Tibial nerve (tissue), 4 donors: Measurements from ENCODE around the gene TPTE. TPM values are rescaled to one million over a fixed set of nuclear protein-coding genes. Genes with fewer than 3 reads are reported as not detected.
"Not testable (repeated sequence)": the region's sequence is repeated elsewhere in the genome, so short reads cannot be mapped to it uniquely, and the experiment has no call there.

Experiments used
- DNase-seq, 2 donors: peaks; one replicate each; pipeline ENCODE4 v3.0.0-alpha.2; 2019; ENCODE audit warnings: low spot score in 2 of 2
- H3K27ac ChIP-seq, 4 donors: fragments of 200-600 bp; sonication (generic) in 3 of 4; one replicate each; pipeline ENCODE4 v1.5.1; 2017 to 2019; ENCODE audit warnings: mild to moderate bottlenecking in 1 of 4
- H3K27me3 ChIP-seq, 2 donors: fragments of 200-600 bp; sonication (generic) in 1 of 2; one replicate each; pipeline versions ENCODE4 v1.5.1 to v1.6.0; 2017 to 2019
- H3K36me3 ChIP-seq, 3 donors: fragments of 200-600 bp; sonication (generic); one replicate each; pipeline ENCODE4 v1.5.1; 2018 to 2019
- H3K4me1 ChIP-seq, 4 donors: fragments of 200-600 bp; sonication (generic) in 3 of 4; one replicate each; pipeline ENCODE4 v1.5.1; 2017 to 2019
- H3K4me3 ChIP-seq, 4 donors: fragments of 200-600 bp; sonication (generic) in 3 of 4; one replicate each; pipeline ENCODE4 v1.5.1; 2017 to 2019; ENCODE audit warnings: mild to moderate bottlenecking in 1 of 4, moderate library complexity in 1 of 4
- H3K9me3 ChIP-seq, 4 donors: fragments of 200-600 bp; sonication (generic) in 3 of 4; one replicate each; pipeline ENCODE4 v1.5.1; 2017 to 2019
- CTCF ChIP-seq, 5 experiments: fragments of 200-600 bp in 3 of 5; fragments of 450-650 bp in 2 of 5; sonication (generic) in 3 of 5; IDR thresholded peaks; one replicate each; pipeline ENCODE4 v1.5.1; 2016 to 2019; ENCODE audit warnings: antibody characterized with exemption in 5 of 5, mild to moderate bottlenecking in 3 of 5, moderate library complexity in 2 of 5
- EP300 ChIP-seq, 2 donors: sonication (generic); formaldehyde crosslinking; IDR thresholded peaks; one replicate each; pipeline ENCODE4 v1.6.1; 2017; ENCODE audit warnings: antibody characterized with exemption in 2 of 2, mild to moderate bottlenecking in 1 of 2
- POLR2A ChIP-seq, 2 donors: fragments of 450-650 bp; IDR thresholded peaks; one replicate each; pipeline ENCODE4 v1.6.1; 2017; ENCODE audit warnings: antibody characterized with exemption in 2 of 2, mild to moderate bottlenecking in 2 of 2, moderate library complexity in 2 of 2
- WGBS, 2 donors: methylation state at CpG; one replicate each; pipeline ENCODE4 v1.1.5; 2018; 5-methylcytosine and 5-hydroxymethylcytosine counted together
- total RNA-seq, 4 donors: library from RNA; depleted of rRNA; stranded (reverse); fragments of >200 nt; gene quantifications; one replicate each; pipeline ENCODE4 v1.1.0, GENCODE V29; 2016

TPTE gene
- total RNA-seq, 4 donors from 2014 or later, result not detected

DNA sequence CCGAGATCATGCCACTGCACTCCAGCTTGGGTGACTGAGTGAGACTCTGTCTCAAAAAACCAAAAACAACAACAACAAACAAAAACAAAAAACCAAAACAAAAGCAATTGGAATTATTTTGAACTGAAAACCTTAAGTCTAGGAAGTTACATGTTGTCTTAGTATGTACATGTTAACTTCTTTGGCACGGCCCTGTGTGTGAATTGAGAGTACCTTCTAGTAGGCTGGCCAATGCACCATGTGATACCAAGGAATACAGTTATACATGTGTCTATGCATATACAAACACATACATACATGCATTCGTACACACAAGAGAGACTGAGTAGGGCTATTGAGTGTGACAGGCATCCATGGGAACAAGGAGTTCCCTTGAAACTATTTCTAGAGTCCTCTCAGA lies 18.6 kb downstream of the TPTE start:
- TF ChIP-seq POLR2A (IDR thresholded peaks at IDR 0.05) (no peak), CTCF (IDR thresholded peaks at IDR 0.05) (no peak), EP300 (IDR thresholded peaks at IDR 0.05) (no peak)
- Histone ChIP-seq H3K27ac (no peak overlapping the region), H3K4me3 (no peak overlapping the region), H3K36me3 (no peaks in the 10 kb centered on the region), H3K4me1 (no peaks in the 10 kb centered on the region), H3K27me3 (no peaks in the 10 kb centered on the region), H3K9me3 (peaks cover 0 to 8% (median 0%) of the 10 kb centered on the region in 4 donors)
- WGBS, 2 donors, result 65 to 71% methylated on average over 3 of the region's 3 CpGs
- no peak for DNase-seq

DNA sequence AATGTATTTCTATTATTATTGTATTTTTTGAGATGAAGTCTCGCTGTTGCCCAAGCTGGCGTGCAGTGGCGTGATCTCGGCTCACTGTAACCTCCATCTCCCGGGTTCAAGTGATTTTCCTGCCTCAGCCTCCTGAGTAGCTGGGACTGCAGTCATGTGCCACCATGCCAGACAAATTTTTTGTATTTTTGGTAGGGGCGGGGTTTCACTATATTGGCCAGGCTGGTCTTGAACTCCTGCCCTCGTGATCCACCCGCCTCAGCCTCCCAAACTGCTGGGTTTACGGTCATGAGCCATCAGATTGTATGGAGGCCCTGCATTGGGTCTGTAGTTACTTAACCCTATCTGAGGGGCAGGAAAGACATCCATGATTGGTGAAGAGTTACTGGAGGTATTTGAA lies 23.0 kb downstream of the TPTE start:
- H3K4me1 ChIP-seq, H3K27ac ChIP-seq, H3K4me3 ChIP-seq, H3K27me3 ChIP-seq, DNase-seq, H3K36me3 ChIP-seq: not testable (repeated sequence)
- H3K9me3 ChIP-seq, result peaks cover 0 to 26% (median 4%) of the 10 kb centered on the region in 4 donors
- 79 to 85% methylated on average over 9 of the region's 9 CpGs for WGBS, 2 donors

DNA sequence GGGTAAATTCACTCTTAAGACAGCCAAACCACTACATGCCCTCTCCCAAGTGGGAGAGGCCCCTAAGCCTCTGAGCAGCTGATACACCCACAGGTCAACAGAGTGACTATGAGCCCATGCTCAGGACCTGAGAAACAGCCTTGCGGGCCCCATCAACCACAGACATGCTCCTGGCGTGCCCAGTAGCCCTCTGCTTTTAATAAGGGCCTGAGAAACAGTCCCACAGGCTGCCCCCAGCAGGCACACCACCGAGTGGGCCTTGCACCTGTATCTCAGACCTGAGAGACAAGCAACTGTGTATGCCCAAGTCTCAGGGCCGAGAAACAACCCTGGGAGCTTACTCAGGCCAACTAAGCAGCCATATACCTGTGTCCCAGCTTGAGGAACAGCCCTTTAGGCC lies 26.5 kb downstream of the TPTE start:
- H3K4me1 ChIP-seq, DNase-seq, H3K4me3 ChIP-seq, H3K27ac ChIP-seq, H3K27me3 ChIP-seq, H3K36me3 ChIP-seq: not testable (repeated sequence)
- WGBS, 2 donors, result 25 to 45% methylated on average over 4 of the region's 4 CpGs
- H3K9me3 ChIP-seq, result peaks cover 0 to 33% (median 6%) of the 10 kb centered on the region in 4 donors

DNA sequence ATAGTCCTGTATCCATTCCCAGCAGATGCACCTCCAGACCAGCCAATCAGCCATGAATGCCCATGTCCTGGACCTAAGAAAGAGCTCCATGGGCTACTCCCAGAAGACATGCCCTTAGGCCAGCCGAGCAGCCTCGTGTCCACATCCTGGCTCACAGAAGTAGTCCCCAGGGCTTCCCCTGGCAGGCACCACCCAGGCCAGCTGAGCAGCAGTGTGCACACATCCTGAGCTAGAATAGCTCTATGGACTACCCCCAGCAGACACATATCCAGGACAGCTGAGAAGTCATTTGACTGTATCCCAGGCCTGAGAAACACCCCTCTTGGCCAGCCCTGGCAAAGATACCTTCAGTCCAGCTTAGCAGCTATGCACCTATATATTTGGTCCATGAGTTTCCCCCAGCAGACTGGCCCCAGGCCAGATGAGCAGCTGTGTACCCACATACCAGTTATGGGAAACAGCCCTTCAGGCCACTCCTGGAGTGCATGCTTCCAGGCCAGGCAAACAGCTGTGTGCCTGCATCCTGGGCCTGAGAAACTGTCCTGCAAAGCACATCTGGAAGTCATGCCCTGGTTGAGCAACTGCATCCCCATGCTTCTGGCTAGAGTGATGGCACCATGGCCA lies 27.1 kb downstream of the TPTE start:
- H3K9me3 ChIP-seq, result peaks cover 0 to 33% (median 6%) of the 10 kb centered on the region in 4 donors
- not testable (repeated sequence) for H3K4me3 ChIP-seq, H3K27me3 ChIP-seq, H3K27ac ChIP-seq, H3K4me1 ChIP-seq, DNase-seq, H3K36me3 ChIP-seq
- WGBS, 2 donors, result 67 to 80% methylated on average over 2 of the region's 2 CpGs

DNA sequence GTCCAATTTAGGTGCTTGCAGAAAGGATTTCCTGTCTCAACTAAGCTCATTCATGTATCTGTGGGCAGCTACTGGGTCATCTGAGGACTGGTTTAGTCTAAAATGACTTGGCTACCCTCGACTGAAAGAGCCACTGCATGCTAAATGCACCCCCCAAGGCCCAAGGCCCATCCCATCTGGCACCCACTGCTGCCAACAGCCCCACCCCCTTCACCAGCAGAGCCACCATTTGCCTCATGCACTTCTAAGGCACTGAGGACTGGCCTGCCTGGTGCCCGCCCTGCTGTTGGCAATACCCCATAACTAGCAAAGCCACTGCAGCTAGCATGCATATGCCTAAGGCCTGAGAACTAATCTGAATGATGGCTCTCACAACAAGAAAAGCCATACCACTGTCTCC lies 49.4 kb downstream of the TPTE start:
- 44 to 45% methylated on average over 2 of the region's 2 CpGs for WGBS, 2 donors
- not testable (repeated sequence) for H3K4me1 ChIP-seq, DNase-seq, H3K4me3 ChIP-seq, H3K36me3 ChIP-seq, H3K27ac ChIP-seq, H3K27me3 ChIP-seq
- peaks cover 0 to 38% (median 8%) of the 10 kb centered on the region in 4 donors for H3K9me3 ChIP-seq

- not testable (repeated sequence) for H3K27me3 ChIP-seq, H3K27ac ChIP-seq, DNase-seq, H3K4me1 ChIP-seq, H3K36me3 ChIP-seq, H3K4me3 ChIP-seq
- H3K9me3 ChIP-seq, result peaks cover 0 to 49% (median 8%) of the 10 kb centered on the region in 4 donors
- 73 to 77% methylated on average over 16 of the region's 16 CpGs for WGBS, 2 donors
Measured at GRCh38 chr21:10574531-10575310, 53.3 kb downstream of the TPTE start.

GRCh38 chr21:10575311-10575667 lies 53.9 kb downstream of the TPTE start:
- Histone ChIP-seq H3K9me3 (peaks cover 0 to 49% (median 8%) of the 10 kb centered on the region in 4 donors), H3K27ac (no peak overlapping the region), H3K4me1 (no peaks in the 10 kb centered on the region), H3K27me3 (no peaks in the 10 kb centered on the region), H3K36me3 (no peaks in the 10 kb centered on the region), H3K4me3 (no peak overlapping the region)
- TF ChIP-seq POLR2A (IDR thresholded peaks at IDR 0.05) (no peak), CTCF (IDR thresholded peaks at IDR 0.05) (no peak)
- WGBS, 2 donors, result 67 to 73% methylated on average over 2 of the region's 2 CpGs
- DNase-seq, result no peak

GRCh38 chr21:10578910-10579309 lies 57.5 kb downstream of the TPTE start:
- H3K27ac ChIP-seq, H3K36me3 ChIP-seq, DNase-seq, H3K27me3 ChIP-seq, H3K4me3 ChIP-seq, H3K4me1 ChIP-seq: not testable (repeated sequence)
- H3K9me3 ChIP-seq, result peaks cover 0 to 43% (median 5%) of the 10 kb centered on the region in 4 donors

GRCh38 chr21:10589115-10589514 lies 67.7 kb downstream of the TPTE start:
- not testable (repeated sequence) for H3K4me3 ChIP-seq, H3K27ac ChIP-seq, DNase-seq, H3K27me3 ChIP-seq, H3K4me1 ChIP-seq, H3K36me3 ChIP-seq
- WGBS, 2 donors, result 0 to 13% methylated on average over 1 of the region's 1 CpG
- H3K9me3 ChIP-seq, result peaks cover 0 to 25% (median 0%) of the 10 kb centered on the region in 4 donors

DNA sequence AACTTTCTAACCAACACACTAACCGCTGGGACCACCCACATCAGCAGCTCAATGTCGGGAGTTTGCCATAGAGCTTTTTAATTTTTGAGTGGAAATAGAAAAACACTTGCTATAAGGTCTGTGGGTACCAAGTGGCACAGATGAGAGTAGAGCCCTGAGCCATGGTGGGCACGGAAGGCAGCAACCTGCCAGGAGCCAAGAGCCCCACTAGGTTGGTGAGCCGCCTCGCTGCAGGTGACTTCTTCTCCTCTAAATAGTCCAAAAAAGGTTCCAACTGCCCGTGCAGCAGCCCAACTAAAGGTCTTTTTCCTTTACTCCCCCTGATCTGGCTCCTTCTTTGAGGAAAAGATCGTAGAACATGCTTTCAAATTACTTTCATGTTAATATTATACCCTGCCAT lies 85.7 kb downstream of the TPTE start:
- H3K4me3 ChIP-seq, H3K27ac ChIP-seq, DNase-seq, H3K27me3 ChIP-seq, H3K4me1 ChIP-seq, H3K36me3 ChIP-seq: not testable (repeated sequence)
- 67 to 74% methylated on average over 7 of the region's 7 CpGs for WGBS, 2 donors
- peaks cover 0 to 12% (median 2%) of the 10 kb centered on the region in 4 donors for H3K9me3 ChIP-seq

GRCh38 chr21:10614285-10614684 lies 92.9 kb downstream of the TPTE start:
- not testable (repeated sequence) for DNase-seq, H3K27me3 ChIP-seq, H3K4me3 ChIP-seq, H3K36me3 ChIP-seq, H3K4me1 ChIP-seq, H3K27ac ChIP-seq
- H3K9me3 ChIP-seq, result peaks cover 0 to 22% (median under 1%) of the 10 kb centered on the region in 4 donors
- 73 to 78% methylated on average over 6 of the region's 6 CpGs for WGBS, 2 donors
